ENCODE data around the gene ESF1. TPM values are rescaled to one million over a fixed set of nuclear protein-coding genes. Genes with fewer than 3 reads are reported as not detected.

ESF1 gene
- total and polyA plus RNA-seq, 10 of the 15 experiments (the other 5 are each of a cell fraction or from before 2014, with no cell fraction given): 9.2 to 36.2 (median 18.4) TPM

DNA sequence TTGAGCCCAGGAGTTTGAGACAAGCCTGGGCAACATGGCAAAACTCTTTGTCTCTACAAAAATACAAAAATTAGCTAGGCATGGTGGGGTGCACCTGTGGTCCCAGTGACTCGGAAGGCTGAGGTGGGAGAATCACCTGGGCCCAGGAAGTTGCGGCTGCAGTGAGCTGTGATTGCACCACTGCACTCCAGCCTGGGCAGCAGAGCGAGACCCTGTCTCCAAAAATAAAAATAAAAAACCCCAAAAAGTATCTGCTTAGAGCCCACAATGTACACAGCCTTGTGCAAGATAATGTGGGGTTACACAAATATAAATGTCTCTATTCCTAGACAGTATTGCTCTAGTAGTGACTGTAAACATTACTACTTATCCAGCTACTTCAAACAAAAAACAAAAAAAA, 5.9 kb downstream of the ESF1 start (continued):
- TF ChIP-seq STAT1 (conservative IDR thresholded peaks at IDR 0.05): no peak
- no peak for TF ChIP-seq JUNB (IDR thresholded peaks at IDR 0.05)
- TF ChIP-seq, protein P1, sequence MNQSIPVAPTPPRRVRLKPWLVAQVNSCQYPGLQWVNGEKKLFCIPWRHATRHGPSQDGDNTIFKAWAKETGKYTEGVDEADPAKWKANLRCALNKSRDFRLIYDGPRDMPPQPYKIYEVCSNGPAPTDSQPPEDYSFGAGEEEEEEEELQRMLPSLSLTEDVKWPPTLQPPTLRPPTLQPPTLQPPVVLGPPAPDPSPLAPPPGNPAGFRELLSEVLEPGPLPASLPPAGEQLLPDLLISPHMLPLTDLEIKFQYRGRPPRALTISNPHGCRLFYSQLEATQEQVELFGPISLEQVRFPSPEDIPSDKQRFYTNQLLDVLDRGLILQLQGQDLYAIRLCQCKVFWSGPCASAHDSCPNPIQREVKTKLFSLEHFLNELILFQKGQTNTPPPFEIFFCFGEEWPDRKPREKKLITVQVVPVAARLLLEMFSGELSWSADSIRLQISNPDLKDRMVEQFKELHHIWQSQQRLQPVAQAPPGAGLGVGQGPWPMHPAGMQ (IDR thresholded peaks at IDR 0.05; ENCODE audit: borderline replicate concordance): no peak
- no peak for TF ChIP-seq RCOR1 (conservative IDR thresholded peaks at IDR 0.05; ENCODE audit: low read depth, low read length)
- TF ChIP-seq YY1 (IDR thresholded peaks at IDR 0.05; ENCODE audit: low read depth, low read length): no peak
- no peak for TF ChIP-seq ATF7 (IDR thresholded peaks at IDR 0.05; ENCODE audit: low read depth)
- no peak for TF ChIP-seq RELA (IDR thresholded peaks at IDR 0.05; ENCODE audit: borderline replicate concordance, partially characterized antibody)
- no peak for TF ChIP-seq ZNF274 (IDR thresholded peaks at IDR 0.05; ENCODE audit: insufficient read depth, insufficient read length)
- TF ChIP-seq TCF7 (IDR thresholded peaks at IDR 0.05; ENCODE audit: borderline replicate concordance): no peak
- no peak for TF ChIP-seq SMAD1 (IDR thresholded peaks at IDR 0.05; ENCODE audit: low read depth, partially characterized antibody)
- no peak for TF ChIP-seq NRF1 (conservative IDR thresholded peaks at IDR 0.05; ENCODE audit: low read depth, low read length)
- TF ChIP-seq ZNF384 (IDR thresholded peaks at IDR 0.05; ENCODE audit: borderline replicate concordance, low read depth, low read length): no peak
- TF ChIP-seq POLR2AphosphoS5 (IDR thresholded peaks at IDR 0.05; ENCODE audit: low read length): no peak
- TF ChIP-seq POLR2A (IDR thresholded peaks at IDR 0.05; ENCODE audit: low read depth, low read length): no peak
- TF ChIP-seq, protein P2, sequence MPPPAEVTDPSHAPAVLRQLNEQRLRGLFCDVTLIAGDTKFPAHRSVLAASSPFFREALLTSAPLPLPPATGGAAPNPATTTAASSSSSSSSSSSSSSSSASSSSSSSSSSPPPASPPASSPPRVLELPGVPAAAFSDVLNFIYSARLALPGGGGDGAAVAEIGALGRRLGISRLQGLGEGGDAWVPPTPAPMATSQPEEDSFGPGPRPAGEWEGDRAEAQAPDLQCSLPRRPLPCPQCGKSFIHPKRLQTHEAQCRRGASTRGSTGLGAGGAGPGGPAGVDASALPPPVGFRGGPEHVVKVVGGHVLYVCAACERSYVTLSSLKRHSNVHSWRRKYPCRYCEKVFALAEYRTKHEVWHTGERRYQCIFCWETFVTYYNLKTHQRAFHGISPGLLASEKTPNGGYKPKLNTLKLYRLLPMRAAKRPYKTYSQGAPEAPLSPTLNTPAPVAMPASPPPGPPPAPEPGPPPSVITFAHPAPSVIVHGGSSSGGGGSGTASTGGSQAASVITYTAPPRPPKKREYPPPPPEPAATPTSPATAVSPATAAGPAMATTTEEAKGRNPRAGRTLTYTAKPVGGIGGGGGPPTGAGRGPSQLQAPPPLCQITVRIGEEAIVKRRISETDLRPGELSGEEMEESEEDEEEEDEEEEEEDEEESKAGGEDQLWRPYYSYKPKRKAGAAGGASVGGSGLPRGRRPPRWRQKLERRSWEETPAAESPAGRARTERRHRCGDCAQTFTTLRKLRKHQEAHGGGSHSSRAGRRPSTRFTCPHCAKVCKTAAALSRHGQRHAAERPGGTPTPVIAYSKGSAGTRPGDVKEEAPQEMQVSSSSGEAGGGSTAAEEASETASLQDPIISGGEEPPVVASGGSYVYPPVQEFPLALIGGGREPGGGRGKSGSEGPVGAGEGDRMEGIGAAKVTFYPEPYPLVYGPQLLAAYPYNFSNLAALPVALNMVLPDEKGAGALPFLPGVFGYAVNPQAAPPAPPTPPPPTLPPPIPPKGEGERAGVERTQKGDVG (CRISPR knock-in tag; IDR thresholded peaks at IDR 0.05): no peak
- TF ChIP-seq ZBED1 (IDR thresholded peaks at IDR 0.05; ENCODE audit: borderline replicate concordance): 0 out of 2 replicates have a peak, but pooled peaks have one; percentile 37
- no peak for TF ChIP-seq CBFB (IDR thresholded peaks at IDR 0.05; ENCODE audit: low read depth)
- TF ChIP-seq ZNF207 (IDR thresholded peaks at IDR 0.05; ENCODE audit: borderline replicate concordance): no peak
- peak; percentile 92 for TF ChIP-seq MEF2A (IDR thresholded peaks at IDR 0.05; ENCODE audit: insufficient read depth, low read depth, low read length)
- no peak for TF ChIP-seq PAX8 (IDR thresholded peaks at IDR 0.05)
- TF ChIP-seq SUZ12 (IDR thresholded peaks at IDR 0.05; ENCODE audit: unreplicated experiment): no peak
- no peak for TF ChIP-seq TBL1XR1 (IDR thresholded peaks at IDR 0.05; ENCODE audit: low read depth, low read length)
- TF ChIP-seq, protein P3, sequence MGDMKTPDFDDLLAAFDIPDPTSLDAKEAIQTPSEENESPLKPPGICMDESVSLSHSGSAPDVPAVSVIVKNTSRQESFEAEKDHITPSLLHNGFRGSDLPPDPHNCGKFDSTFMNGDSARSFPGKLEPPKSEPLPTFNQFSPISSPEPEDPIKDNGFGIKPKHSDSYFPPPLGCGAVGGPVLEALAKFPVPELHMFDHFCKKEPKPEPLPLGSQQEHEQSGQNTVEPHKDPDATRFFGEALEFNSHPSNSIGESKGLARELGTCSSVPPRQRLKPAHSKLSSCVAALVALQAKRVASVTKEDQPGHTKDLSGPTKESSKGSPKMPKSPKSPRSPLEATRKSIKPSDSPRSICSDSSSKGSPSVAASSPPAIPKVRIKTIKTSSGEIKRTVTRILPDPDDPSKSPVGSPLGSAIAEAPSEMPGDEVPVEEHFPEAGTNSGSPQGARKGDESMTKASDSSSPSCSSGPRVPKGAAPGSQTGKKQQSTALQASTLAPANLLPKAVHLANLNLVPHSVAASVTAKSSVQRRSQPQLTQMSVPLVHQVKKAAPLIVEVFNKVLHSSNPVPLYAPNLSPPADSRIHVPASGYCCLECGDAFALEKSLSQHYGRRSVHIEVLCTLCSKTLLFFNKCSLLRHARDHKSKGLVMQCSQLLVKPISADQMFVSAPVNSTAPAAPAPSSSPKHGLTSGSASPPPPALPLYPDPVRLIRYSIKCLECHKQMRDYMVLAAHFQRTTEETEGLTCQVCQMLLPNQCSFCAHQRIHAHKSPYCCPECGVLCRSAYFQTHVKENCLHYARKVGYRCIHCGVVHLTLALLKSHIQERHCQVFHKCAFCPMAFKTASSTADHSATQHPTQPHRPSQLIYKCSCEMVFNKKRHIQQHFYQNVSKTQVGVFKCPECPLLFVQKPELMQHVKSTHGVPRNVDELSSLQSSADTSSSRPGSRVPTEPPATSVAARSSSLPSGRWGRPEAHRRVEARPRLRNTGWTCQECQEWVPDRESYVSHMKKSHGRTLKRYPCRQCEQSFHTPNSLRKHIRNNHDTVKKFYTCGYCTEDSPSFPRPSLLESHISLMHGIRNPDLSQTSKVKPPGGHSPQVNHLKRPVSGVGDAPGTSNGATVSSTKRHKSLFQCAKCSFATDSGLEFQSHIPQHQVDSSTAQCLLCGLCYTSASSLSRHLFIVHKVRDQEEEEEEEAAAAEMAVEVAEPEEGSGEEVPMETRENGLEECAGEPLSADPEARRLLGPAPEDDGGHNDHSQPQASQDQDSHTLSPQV (IDR thresholded peaks at IDR 0.05): no peak
- no peak for TF ChIP-seq MYB (IDR thresholded peaks at IDR 0.05; ENCODE audit: borderline replicate concordance, low read depth, low read length)
- TF ChIP-seq WRNIP1 (IDR thresholded peaks at IDR 0.05; ENCODE audit: borderline replicate concordance, low read depth, low read length): no peak
- no peak for TF ChIP-seq MYC (IDR thresholded peaks at IDR 0.05; ENCODE audit: insufficient read depth, insufficient read length, insufficient replicate concordance, low read length, severe bottlenecking)

Data from GM12878 (cell line).